Stimulated activated effector memory CD8-positive, alpha-beta T cell treated with anti-CD3 and anti-CD28 coated beads, Interleukin-12 subunit alpha, Interleukin-12 subunit beta, amount 100 ng/mL, for 72 hours (primary cell): ENCODE results near the gene FGF11.

Experiments
- ATAC-seq: fragments of 150-1000 bp; cut with Tn5 transposase; 2 replicates; pipeline ENCODE4 v1.10.0; 2021
- DNase-seq, 2 donors: peaks; one replicate each; pipeline ENCODE4 v3.0.0; 2021 to 2022; ENCODE audit warnings: low spot score in 2 of 2
- H3K27ac Mint-ChIP-seq: one replicate; pipeline ENCODE4 v1.8.0; 2022; ENCODE audit warnings: mild to moderate bottlenecking, mixed read lengths
- H3K36me3 Mint-ChIP-seq: one replicate; pipeline ENCODE4 v1.8.0; 2022; ENCODE audit warnings: mild to moderate bottlenecking, mixed read lengths
- H3K4me1 Mint-ChIP-seq: one replicate; pipeline ENCODE4 v1.8.0; 2022; ENCODE audit warnings: mixed read lengths
- H3K4me3 Mint-ChIP-seq: one replicate; pipeline ENCODE4 v1.8.0; 2022; ENCODE audit warnings: mild to moderate bottlenecking, mixed read lengths
- H3K9me3 Mint-ChIP-seq: one replicate; pipeline ENCODE4 v1.8.0; 2022; ENCODE audit warnings: mixed read lengths

The FGF11 gene

DNA sequence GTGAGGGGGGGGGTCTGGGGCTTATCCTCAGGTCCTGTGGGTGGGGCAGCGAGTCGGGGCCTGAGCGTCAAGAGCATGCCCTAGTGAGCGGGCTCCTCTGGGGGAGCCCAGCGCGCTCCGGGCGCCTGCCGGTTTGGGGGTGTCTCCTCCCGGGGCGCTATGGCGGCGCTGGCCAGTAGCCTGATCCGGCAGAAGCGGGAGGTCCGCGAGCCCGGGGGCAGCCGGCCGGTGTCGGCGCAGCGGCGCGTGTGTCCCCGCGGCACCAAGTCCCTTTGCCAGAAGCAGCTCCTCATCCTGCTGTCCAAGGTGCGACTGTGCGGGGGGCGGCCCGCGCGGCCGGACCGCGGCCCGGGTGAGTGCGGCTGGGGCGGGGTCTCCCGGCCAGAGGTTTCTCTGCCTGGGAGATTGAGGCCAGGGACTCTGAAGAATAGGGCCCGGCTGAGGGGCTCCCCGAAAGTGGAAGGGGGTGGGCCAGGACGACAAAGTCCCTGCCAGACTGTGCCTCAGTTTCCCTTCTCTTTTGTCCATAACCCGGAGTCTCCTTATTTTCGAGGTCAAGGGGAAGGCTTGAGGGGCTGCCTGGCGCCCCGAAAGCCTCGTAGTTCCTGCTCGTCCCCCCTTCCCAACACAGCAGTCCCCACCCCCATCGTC, at the start of gene FGF11:
Gene FGF11, plus strand, starts transcription at position 51 of the 651 bp plus-strand sequence. Its CDS starts 109 bp downstream, at position 160.
- Mint-ChIP-seq H3K4me1 (peaks cover 43% of the 10 kb centered on the region), H3K27ac (peak within 1 kb of the TSS; percentile 84), H3K9me3 (no peaks in the 10 kb centered on the region), H3K36me3 (peaks cover 42% of the 10 kb centered on the region), H3K4me3 (peak within 1 kb of the TSS; percentile 90)
- no peak for ATAC-seq
- DNase-seq, result no peak

DNA sequence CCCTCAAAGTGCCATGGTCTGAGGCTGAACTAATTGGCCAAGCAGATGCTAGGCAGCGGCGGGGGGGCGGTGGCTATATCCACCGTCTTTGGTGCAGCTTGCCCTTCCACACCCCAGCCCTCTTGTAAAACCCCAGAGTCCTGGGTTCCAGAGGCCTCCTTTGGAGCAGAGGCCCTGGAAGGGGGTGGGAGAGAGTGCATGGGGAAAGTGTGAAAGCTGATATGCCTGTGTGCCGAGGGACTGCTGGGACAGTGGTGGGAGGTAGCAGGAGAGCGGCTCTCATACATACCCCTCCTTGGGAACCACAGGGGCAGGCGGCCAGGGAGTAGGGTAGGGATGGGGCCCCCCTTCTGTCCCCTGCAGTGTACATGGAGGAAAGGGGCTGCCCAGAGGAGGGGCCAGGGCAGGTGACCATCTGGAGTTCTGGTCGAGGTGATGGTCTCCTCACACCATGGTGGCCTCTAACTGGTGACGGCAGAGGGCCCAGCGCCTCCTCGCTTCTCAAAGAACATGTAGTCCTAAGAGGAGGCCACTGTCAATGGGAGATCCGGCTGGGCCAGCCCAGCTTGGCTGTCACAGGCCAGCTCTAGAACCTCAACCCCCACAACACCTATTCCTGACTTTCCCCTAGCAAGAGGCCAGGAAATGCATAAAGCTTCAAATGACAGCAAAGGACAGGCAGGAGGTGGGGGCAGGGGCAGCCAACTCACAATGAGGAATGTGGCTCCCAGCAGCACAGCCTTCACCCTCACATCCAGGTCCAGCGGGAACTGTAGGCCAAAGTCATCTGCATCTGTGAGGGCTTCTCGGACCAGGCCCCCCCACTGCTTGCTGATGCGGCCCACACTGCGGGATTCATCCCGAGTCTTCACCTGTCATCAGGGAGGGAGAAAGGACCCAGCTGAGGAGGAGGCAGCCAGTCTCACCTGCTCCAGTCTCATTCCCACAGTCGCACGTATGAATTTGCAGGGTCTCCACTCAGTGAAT, 49.1 kb upstream of the FGF11 start:
- peak overlapping the region; percentile 54 for H3K27ac Mint-ChIP-seq
- no peak for ATAC-seq
- peaks cover 23% of the 10 kb centered on the region for H3K4me1 Mint-ChIP-seq
- peaks cover 42% of the 10 kb centered on the region for H3K36me3 Mint-ChIP-seq
- no peak for DNase-seq
- no peak overlapping the region for H3K4me3 Mint-ChIP-seq
- H3K9me3 Mint-ChIP-seq, result no peaks in the 10 kb centered on the region

DNA sequence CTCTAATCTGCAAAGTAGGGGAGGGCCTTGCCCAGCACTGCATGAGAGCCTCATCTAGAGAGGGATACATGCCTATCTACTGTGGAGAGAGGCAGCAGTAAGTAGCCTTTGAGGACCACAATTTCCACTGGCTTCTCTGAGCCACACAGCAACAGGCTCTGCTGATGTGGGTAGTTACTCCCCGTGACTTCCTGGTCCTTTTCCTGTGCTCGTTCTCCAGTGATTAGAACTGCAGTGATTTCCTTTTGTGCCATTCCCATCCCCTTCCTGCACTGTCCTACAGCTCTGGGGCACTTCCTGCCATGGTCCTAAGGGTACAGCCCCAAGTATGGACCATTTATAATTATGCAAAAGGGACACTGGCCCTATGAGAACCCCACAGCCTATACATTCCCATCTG, 48.0 kb upstream of the FGF11 start:
- Mint-ChIP-seq H3K9me3 (no peaks in the 10 kb centered on the region), H3K4me3 (no peak overlapping the region), H3K27ac (no peak overlapping the region), H3K4me1 (peaks cover 30% of the 10 kb centered on the region), H3K36me3 (peaks cover 42% of the 10 kb centered on the region)
- no peak for ATAC-seq
- no peak for DNase-seq

DNA sequence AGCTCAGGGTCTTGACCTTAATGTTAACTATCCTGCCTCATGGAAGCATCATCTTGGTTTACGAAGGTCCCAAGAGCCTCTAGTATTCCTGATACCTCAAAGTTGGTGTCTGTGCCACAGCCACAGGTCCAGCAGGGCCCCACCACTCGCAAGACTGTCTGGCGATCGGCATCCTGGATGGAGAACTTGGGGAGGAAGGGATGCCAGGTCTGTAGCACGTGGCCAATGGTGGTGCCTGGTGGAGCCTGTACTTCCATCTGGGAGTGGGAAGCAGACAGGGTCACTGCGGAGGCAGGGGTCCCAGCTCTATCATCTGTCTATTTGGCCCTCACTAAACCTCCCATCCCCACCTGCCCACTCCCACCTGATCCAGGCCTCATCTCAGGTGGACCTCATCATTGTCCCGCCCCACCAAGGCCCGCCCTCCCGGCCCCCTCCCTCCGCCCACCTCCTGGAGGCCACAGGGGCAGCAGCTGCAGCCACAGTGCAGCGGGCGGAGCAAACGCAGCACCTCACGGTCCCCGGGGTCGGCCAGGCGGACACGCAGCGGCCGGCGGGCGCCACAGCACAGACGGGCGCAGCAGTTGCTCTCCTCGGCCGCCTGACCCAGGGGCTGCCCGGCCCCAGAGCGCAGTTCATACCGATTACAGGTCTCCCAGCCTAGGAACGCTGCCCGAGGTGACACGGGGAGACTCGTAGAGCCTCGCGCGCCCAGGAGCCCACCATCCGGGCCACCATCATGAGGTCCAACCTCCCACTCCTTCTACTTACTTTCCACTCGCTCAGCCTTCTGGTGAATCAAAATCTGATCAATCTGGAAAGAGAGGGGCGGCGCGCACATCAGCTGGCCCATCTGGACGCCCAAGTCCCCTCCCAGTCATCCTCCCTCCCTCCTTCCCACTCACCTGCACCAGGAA, 46.4 kb upstream of the FGF11 start:
- no peak for ATAC-seq
- peaks cover 30% of the 10 kb centered on the region for H3K4me1 Mint-ChIP-seq
- peak overlapping the region; percentile 93 for H3K27ac Mint-ChIP-seq
- peak overlapping the region; percentile 92 for H3K4me3 Mint-ChIP-seq
- H3K36me3 Mint-ChIP-seq, result peaks cover 29% of the 10 kb centered on the region
- H3K9me3 Mint-ChIP-seq, result no peaks in the 10 kb centered on the region
- no peak for DNase-seq

DNA sequence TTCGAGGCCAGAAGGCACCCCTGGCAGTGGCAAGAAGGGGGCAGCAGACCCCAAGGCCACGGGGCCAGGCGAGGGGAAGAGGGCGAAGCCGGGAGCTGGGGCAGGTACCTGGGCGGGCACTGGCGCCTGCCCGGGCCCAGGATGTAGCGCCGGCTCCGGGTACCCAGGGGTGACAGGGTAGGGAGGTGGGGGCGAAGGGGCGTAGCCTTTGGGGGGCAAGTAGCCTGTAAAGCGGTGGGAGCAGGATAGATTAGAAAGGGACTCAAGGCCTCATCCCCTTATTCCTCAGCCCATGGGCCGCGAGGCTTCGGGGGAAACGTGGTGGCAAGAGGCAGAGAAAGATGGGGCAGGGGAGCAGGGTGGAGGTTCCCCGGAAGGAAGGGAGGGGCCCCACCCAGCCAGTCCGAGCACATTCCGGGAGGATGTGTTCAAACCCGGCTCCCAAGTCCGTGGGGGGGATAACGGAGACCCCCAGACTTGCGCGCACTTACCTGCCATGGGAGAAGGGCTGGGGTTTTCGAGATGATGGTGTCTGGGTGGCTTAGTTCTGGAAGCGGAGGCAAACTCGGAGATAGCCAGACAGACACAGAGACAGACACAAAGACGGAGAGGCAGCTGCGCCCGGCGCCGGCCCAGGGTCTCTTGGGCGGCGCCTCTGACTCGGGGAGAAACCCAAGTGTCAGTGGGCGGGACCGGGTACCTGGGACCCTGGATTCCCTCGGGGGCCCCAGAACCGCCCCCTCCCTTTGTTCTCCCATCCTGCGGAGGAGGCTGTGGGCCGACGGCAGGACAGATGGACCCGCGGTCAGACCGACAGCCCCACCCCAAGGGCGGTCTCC, 45.5 kb upstream of the FGF11 start:
- Mint-ChIP-seq H3K9me3 (no peaks in the 10 kb centered on the region), H3K4me1 (peaks cover 30% of the 10 kb centered on the region), H3K27ac (peak overlapping the region; percentile 93), H3K4me3 (peak overlapping the region; percentile 92), H3K36me3 (peaks cover 23% of the 10 kb centered on the region)
- DNase-seq (peak in 1 of 2 donors; percentile 71), ATAC-seq (peak; percentile 61)

DNA sequence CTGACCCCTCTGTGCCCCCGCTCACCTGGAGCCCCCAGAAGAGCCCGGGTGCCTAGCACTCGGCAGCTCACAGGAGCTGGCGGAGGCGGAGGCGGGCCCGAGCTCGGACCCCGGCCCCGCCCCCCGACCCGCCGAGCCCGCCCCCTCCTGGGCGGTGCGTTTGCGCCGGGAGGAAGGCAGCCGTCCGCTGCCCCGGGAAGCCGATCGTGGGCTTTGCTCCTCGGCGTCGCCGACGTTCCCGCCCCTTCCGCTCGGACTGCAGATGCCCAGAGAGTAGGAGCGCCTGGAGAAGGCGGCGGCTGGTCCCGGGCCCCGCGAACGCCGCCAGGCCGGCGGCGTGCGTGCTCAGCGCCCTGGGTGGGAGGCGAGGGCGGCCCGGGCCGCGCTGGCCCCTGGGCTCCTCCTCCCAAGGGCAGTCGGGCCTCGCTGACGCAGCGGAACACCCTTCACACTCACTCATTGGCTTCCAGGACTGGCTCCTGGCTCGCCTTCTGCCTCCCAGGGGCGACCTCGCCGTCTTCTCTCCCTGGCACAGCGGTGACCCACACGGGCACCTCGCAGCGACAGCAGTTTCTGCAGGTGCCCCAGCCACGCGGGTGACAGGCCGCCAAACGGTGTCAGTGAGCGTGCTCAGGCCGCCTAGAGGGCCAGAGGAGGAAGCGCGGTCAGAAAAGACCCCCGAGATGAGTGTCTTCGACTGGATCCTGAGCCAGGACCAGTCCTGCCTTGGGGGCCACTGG, 44.7 kb upstream of the FGF11 start, which contains the start of gene PLSCR3:
Gene PLSCR3, minus strand, starts transcription at position 74 of the 740 bp plus-strand sequence. CDS start 415 bp downstream, outside the sequence.
- H3K4me1 Mint-ChIP-seq, result peaks cover 30% of the 10 kb centered on the region
- ATAC-seq (peak; percentile 91), DNase-seq (peak; percentile 84 to 92)
- no peaks in the 10 kb centered on the region for H3K9me3 Mint-ChIP-seq
- H3K4me3 Mint-ChIP-seq, result peak within 1 kb of the TSS; percentile 92
- H3K27ac Mint-ChIP-seq, result peak within 1 kb of the TSS; percentile 93
- peaks cover 23% of the 10 kb centered on the region for H3K36me3 Mint-ChIP-seq

DNA sequence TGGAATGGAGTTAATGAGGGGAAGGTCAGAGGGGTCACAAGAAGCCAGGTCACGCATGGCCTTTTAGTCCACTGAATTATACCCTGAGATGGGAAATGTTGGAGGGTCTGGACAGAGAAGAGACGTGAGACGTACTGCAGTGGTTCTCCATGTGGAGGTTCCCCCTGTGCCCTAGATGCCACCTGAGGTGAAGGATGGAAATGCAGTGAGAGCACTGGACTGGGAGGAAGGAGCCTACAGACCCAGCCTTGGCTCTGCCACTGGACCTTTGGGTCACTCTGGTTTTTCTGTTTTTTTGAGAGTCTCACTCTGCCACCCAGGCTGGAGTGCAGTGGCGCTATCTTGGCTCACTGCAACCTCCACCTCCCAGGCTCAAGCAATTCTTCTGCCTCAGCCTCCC, 43.2 kb upstream of the FGF11 start:
- peaks cover 18% of the 10 kb centered on the region for H3K4me1 Mint-ChIP-seq
- H3K36me3 Mint-ChIP-seq, result peaks cover 14% of the 10 kb centered on the region
- no peaks in the 10 kb centered on the region for H3K9me3 Mint-ChIP-seq
- no peak overlapping the region for H3K4me3 Mint-ChIP-seq
- DNase-seq (no peak), ATAC-seq (no peak)
- no peak overlapping the region for H3K27ac Mint-ChIP-seq

DNA sequence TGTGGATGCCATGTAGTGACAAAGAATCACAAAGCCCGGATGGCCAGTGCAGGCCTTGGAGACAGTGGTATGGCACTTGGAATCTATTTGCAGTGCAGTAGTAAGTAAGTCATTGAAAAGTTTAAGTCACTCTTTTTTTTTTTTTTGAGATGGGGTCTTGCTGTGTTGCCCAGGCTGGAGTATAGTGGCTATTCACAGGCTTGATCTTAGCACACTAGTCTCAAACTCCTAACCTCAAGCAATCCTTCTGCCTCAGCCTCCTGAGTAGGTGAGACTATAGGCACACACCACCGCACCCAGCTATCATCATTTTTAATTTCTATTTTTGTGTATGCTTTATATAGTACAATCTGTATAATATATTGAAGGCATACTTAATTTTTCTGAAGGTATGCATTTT, 40.7 kb upstream of the FGF11 start:
- Mint-ChIP-seq H3K9me3 (no peaks in the 10 kb centered on the region), H3K4me1 (peaks cover 20% of the 10 kb centered on the region), H3K4me3 (no peak overlapping the region), H3K27ac (no peak overlapping the region), H3K36me3 (no peaks in the 10 kb centered on the region)
- ATAC-seq (no peak), DNase-seq (no peak)

DNA sequence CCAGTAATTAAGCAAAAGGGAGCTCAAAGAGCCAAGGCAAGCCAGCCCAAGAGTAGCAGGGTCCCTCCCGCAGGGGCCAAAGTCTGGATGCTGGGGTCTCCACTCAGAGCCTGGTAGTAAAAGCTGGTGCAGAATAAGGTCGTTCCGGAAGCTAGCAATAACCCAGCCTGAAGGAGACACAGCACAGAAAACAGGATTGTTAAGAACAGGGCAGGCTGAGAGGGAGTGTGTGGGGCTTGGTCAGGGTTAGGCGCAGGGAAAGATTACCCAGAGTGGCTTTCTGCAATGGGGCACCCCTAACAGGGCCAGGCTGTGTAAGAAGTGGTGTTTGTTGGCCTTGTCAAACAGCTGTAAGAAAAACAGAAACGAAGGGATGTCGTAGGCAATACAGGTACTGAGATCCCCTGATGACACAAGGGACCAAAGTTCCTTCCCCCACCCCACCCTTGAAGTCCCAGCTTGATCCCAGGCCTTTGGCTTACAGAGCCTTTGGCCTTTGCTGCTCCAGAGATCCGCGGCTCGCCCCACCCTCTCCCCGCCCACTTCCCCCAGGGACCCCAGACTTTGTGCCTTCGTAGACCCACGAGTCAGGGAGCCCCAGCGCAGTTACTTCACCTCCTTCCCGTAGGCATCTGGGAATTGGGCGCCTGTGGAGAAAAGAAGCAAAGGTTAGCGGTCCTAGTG, 36.1 kb upstream of the FGF11 start:
- Mint-ChIP-seq H3K27ac (peak overlapping the region; percentile 84), H3K36me3 (no peaks in the 10 kb centered on the region), H3K4me3 (peak overlapping the region; percentile 89), H3K9me3 (no peaks in the 10 kb centered on the region), H3K4me1 (peaks cover 23% of the 10 kb centered on the region)
- no peak for ATAC-seq
- DNase-seq, result no peak

DNA sequence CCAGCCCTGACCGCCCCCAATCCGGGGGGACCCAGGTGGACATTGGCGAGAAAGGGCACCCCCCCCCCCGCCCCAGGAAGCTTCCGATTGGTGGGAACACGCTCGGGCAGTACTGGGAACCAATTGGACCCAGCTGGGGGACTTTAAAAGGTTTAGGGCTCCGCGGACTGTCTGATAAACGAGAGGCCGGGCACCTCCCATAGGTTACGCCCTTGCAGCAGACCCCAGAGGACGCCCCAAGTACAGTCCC, 35.7 kb upstream of the FGF11 start:
- Mint-ChIP-seq H3K4me3 (peak overlapping the region; percentile 89), H3K4me1 (peaks cover 23% of the 10 kb centered on the region), H3K27ac (peak overlapping the region; percentile 84), H3K9me3 (no peaks in the 10 kb centered on the region), H3K36me3 (no peaks in the 10 kb centered on the region)
- ATAC-seq, result peak; percentile 53
- DNase-seq, result no peak

DNA sequence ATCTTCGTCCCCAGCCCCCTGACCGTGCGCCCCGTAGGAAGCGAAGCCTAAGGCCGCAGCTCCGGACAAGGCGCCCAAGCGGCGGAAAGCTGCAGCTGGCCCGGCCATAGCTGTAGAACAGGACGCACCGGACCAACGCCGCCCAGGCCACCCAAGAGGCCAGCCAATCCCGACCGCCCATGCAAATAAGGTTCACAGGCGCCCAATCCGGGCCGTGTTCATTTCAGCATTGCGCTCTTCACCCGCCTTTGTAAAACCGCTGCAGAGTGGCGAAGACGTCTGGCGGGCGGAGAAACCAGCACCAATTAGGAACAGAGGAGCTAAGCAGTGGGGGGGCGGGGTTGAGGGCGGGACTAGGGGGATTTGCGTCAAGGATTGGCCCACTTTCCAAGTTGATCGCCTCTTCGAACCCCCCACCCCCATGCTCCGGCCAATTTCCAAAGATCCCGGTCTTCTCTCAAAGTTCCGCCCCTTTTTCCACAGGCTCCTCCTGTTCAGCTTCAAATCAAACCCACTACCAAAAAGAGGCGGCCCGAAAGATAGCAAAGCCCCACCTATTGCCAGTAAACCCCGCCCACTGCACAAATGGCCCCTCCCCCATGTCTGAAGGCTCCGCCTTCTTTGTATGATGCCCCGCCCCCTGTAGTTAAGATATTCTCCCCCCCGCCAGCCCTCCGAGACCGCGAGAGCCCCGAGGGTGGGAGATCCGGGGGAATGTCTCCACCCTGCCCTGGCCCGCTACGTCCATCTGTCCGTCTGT, 35.2 kb upstream of the FGF11 start, which contains the start of gene TMEM256:
Gene TMEM256, minus strand, starts transcription at position 121 of the 760 bp plus-strand sequence. Its CDS starts 13 bp downstream, at position 108.
- peaks cover 26% of the 10 kb centered on the region for H3K4me1 Mint-ChIP-seq
- ATAC-seq, result peak; percentile 95
- no peaks in the 10 kb centered on the region for H3K9me3 Mint-ChIP-seq
- peak; percentile 89 to 97 for DNase-seq
- no peaks in the 10 kb centered on the region for H3K36me3 Mint-ChIP-seq
- peak within 1 kb of the TSS; percentile 84 for H3K27ac Mint-ChIP-seq
- H3K4me3 Mint-ChIP-seq, result peak within 1 kb of the TSS; percentile 89

DNA sequence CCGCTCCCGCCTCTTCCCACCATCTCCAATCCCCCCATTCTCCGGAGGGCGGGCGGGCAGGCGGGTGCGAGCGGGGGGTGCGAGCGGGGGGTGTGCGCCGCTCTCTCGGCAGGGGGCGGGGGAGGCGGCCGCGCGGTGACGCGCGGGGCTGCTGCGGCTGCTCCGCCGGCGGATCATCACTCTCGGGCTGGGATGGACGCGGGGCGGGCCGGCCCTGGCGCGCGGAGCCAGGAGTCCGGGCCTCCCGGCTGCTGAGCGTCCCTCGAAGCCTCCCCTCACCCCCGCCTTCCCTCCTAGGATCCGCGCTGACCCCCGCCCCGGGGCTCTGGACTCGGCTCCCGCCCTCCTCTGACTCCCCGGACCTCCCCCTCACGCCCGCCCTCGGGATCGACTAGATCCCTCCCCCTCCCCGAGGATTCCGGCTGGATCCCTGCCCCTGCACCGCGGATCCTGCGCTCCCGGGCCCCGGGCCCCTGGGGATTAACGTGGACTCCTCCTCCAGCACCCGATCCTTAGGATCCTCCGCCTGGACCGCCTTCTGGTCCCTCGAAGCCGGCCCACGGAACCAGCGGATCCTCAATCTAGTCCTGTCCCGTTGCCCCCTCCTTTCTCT, 34.5 kb upstream of the FGF11 start:
- ATAC-seq (peak; percentile 60), DNase-seq (no peak)
- no peaks in the 10 kb centered on the region for H3K36me3 Mint-ChIP-seq
- H3K27ac Mint-ChIP-seq, result peak overlapping the region; percentile 84
- H3K4me3 Mint-ChIP-seq, result peak overlapping the region; percentile 89
- H3K4me1 Mint-ChIP-seq, result peaks cover 28% of the 10 kb centered on the region
- H3K9me3 Mint-ChIP-seq, result no peaks in the 10 kb centered on the region
